Astrocyte (in vitro differentiated cells and primary cell): ENCODE measurements around the gene PFKFB1. TPM values are rescaled to one million over a fixed set of nuclear protein-coding genes. Genes with fewer than 3 reads are reported as not detected.

Experiments
- DNase-seq: peaks from one replicate; pipeline ENCODE4 v3.0.0-alpha.2; 2010; ENCODE audit warnings: low read depth
- FAIRE-seq: peaks from 2 replicates; lab custom pipeline; 2011; peaks lifted over from hg19 to GRCh38; lab: Jason Lieb, UNC
- H2AFZ ChIP-seq: 2 replicates; pipeline ENCODE4 v1.6.0; 2012; ENCODE audit warnings: low read depth, low read length, inconsistent platforms
- H3K27ac ChIP-seq: 2 replicates; pipeline ENCODE4 v1.5.1; 2011; ENCODE audit warnings: low read depth, low read length, inconsistent platforms
- H3K27me3 ChIP-seq: 2 replicates; pipeline ENCODE4 v1.6.0; 2011; ENCODE audit warnings: low read length, inconsistent platforms; ENCODE audit not compliant: insufficient read depth
- H3K36me3 ChIP-seq: 2 replicates; pipeline ENCODE4 v1.5.1; 2011; ENCODE audit warnings: low read length, inconsistent platforms; ENCODE audit not compliant: insufficient read depth
- H3K4me1 ChIP-seq: 2 replicates; pipeline ENCODE4 v1.5.1; 2011; ENCODE audit warnings: low read length, inconsistent platforms; ENCODE audit not compliant: insufficient read depth
- H3K4me2 ChIP-seq: 2 replicates; pipeline ENCODE4 v1.6.0; 2012; ENCODE audit warnings: low read length, inconsistent platforms
- H3K4me3 ChIP-seq: 2 replicates; pipeline ENCODE4 v1.5.1; 2011; ENCODE audit warnings: low read depth, mild to moderate bottlenecking, low read length, inconsistent platforms; ENCODE audit not compliant: insufficient read depth
- H3K79me2 ChIP-seq: 2 replicates; pipeline ENCODE4 v1.6.0; 2012; ENCODE audit warnings: mild to moderate bottlenecking, low read length, inconsistent platforms; ENCODE audit not compliant: insufficient read depth
- H3K9ac ChIP-seq: 2 replicates; pipeline ENCODE4 v1.6.0; 2012; ENCODE audit warnings: mild to moderate bottlenecking, low read length, inconsistent platforms
- H3K9me3 ChIP-seq: 2 replicates; pipeline ENCODE4 v1.5.1; 2012; ENCODE audit warnings: low read depth, mild to moderate bottlenecking, low read length, inconsistent platforms; ENCODE audit not compliant: insufficient read depth
- H4K20me1 ChIP-seq: 2 replicates; pipeline ENCODE4 v1.6.0; 2012; ENCODE audit warnings: low read length, inconsistent platforms; ENCODE audit not compliant: insufficient read depth
- H3K27ac Mint-ChIP-seq: one replicate; pipeline ENCODE4 v1.8.0; 2021; ENCODE audit warnings: mild to moderate bottlenecking, mixed read lengths; ENCODE audit not compliant: unreplicated experiment
- H3K27me3 Mint-ChIP-seq: one replicate; pipeline ENCODE4 v1.8.0; 2021; ENCODE audit warnings: low read depth, mixed read lengths; ENCODE audit not compliant: unreplicated experiment
- H3K36me3 Mint-ChIP-seq: one replicate; pipeline ENCODE4 v1.8.0; 2021; ENCODE audit warnings: low read depth, mixed read lengths; ENCODE audit not compliant: unreplicated experiment
- H3K4me1 Mint-ChIP-seq: one replicate; pipeline ENCODE4 v1.8.0; 2021; ENCODE audit warnings: low read depth, mixed read lengths; ENCODE audit not compliant: unreplicated experiment
- H3K4me3 Mint-ChIP-seq: one replicate; pipeline ENCODE4 v1.8.0; 2021; ENCODE audit warnings: mild to moderate bottlenecking, moderate library complexity, mixed read lengths; ENCODE audit not compliant: unreplicated experiment
- H3K9me3 Mint-ChIP-seq: one replicate; pipeline ENCODE4 v1.8.0; 2021; ENCODE audit warnings: mild to moderate bottlenecking, mixed read lengths; ENCODE audit not compliant: unreplicated experiment
- EZH2 ChIP-seq: IDR thresholded peaks from 2 replicates; pipeline ENCODE4 v1.6.1; 2012; ENCODE audit warnings: mild to moderate bottlenecking, low read length, inconsistent platforms; ENCODE audit not compliant: insufficient read depth
- total RNA-seq: library from RNA; stranded (reverse); gene quantifications from 2 replicates; pipeline ENCODE4 v1.2.1, GENCODE V29; 2021
- TF ChIP-seq, protein P1 (sequence below): IDR thresholded peaks from 2 replicates; pipeline ENCODE4 v1.5.1; 2011; ENCODE audit warnings: low read depth, mild to moderate bottlenecking, inconsistent platforms, low read length, moderate library complexity; ENCODE audit not compliant: insufficient read depth

PFKFB1 gene
- total RNA-seq, 1 donor from 2014 or later = 0.34 TPM

- Mint-ChIP-seq H3K27me3 (no peaks in the 10 kb centered on the region), H3K36me3 (no peaks in the 10 kb centered on the region), H3K27ac (no peak overlapping the region), H3K4me1 (peaks cover 6% of the 10 kb centered on the region), H3K4me3 (no peak overlapping the region), H3K9me3 (peaks cover 4% of the 10 kb centered on the region)
- H3K4me1 ChIP-seq = no peaks in the 10 kb centered on the region
- no peak overlapping the region for H2AFZ ChIP-seq
- H3K27me3 ChIP-seq = no peaks in the 10 kb centered on the region
- no peak overlapping the region for H3K4me2 ChIP-seq
- H3K9ac ChIP-seq = no peak overlapping the region
- FAIRE-seq = no peak
- no peak overlapping the region for H3K27ac ChIP-seq
- no peak for DNase-seq
- no peak overlapping the region for H3K4me3 ChIP-seq
- no peaks in the 10 kb centered on the region for H3K36me3 ChIP-seq
- no peak for TF ChIP-seq EZH2
- TF ChIP-seq, protein P1, sequence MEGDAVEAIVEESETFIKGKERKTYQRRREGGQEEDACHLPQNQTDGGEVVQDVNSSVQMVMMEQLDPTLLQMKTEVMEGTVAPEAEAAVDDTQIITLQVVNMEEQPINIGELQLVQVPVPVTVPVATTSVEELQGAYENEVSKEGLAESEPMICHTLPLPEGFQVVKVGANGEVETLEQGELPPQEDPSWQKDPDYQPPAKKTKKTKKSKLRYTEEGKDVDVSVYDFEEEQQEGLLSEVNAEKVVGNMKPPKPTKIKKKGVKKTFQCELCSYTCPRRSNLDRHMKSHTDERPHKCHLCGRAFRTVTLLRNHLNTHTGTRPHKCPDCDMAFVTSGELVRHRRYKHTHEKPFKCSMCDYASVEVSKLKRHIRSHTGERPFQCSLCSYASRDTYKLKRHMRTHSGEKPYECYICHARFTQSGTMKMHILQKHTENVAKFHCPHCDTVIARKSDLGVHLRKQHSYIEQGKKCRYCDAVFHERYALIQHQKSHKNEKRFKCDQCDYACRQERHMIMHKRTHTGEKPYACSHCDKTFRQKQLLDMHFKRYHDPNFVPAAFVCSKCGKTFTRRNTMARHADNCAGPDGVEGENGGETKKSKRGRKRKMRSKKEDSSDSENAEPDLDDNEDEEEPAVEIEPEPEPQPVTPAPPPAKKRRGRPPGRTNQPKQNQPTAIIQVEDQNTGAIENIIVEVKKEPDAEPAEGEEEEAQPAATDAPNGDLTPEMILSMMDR = no peak
- no peaks in the 10 kb centered on the region for H3K9me3 ChIP-seq
- no peaks in the 10 kb centered on the region for H4K20me1 ChIP-seq
- no peaks in the 10 kb centered on the region for H3K79me2 ChIP-seq
Measured at GRCh38 chrX:55026840-55027239, 32.9 kb upstream of the PFKFB1 start.

GRCh38 chrX:55026143-55026542, 32.2 kb upstream of the PFKFB1 start:
- H3K27ac Mint-ChIP-seq = no peak overlapping the region
- H3K4me3 Mint-ChIP-seq = no peak overlapping the region
- Histone ChIP-seq H3K9me3 (no peaks in the 10 kb centered on the region), H3K4me3 (no peak overlapping the region), H2AFZ (no peak overlapping the region), H3K36me3 (no peaks in the 10 kb centered on the region), H4K20me1 (no peaks in the 10 kb centered on the region), H3K27me3 (no peaks in the 10 kb centered on the region), H3K79me2 (no peaks in the 10 kb centered on the region), H3K27ac (no peak overlapping the region), H3K4me2 (no peak overlapping the region), H3K4me1 (no peaks in the 10 kb centered on the region), H3K9ac (no peak overlapping the region)
- peak; percentile 73 for FAIRE-seq
- DNase-seq = peak; percentile 2
- TF ChIP-seq EZH2 = no peak
- TF ChIP-seq, protein P1 = no peak
- peaks cover 6% of the 10 kb centered on the region for H3K4me1 Mint-ChIP-seq
- H3K36me3 Mint-ChIP-seq = no peaks in the 10 kb centered on the region
- H3K27me3 Mint-ChIP-seq = no peaks in the 10 kb centered on the region
- H3K9me3 Mint-ChIP-seq = peaks cover 4% of the 10 kb centered on the region

GRCh38 chrX:55014897-55015299, 20.9 kb upstream of the PFKFB1 start:
- Histone ChIP-seq H3K79me2 (no peaks in the 10 kb centered on the region), H4K20me1 (no peaks in the 10 kb centered on the region), H3K27me3 (no peaks in the 10 kb centered on the region), H3K4me2 (no peak overlapping the region), H3K4me1 (no peaks in the 10 kb centered on the region), H3K27ac (no peak overlapping the region), H3K9ac (no peak overlapping the region), H2AFZ (no peak overlapping the region), H3K36me3 (no peaks in the 10 kb centered on the region), H3K9me3 (no peaks in the 10 kb centered on the region), H3K4me3 (no peak overlapping the region)
- no peaks in the 10 kb centered on the region for H3K4me1 Mint-ChIP-seq
- H3K9me3 Mint-ChIP-seq = no peaks in the 10 kb centered on the region
- no peak overlapping the region for H3K27ac Mint-ChIP-seq
- no peaks in the 10 kb centered on the region for H3K36me3 Mint-ChIP-seq
- no peak for TF ChIP-seq EZH2
- TF ChIP-seq, protein P1 = no peak
- no peak overlapping the region for H3K4me3 Mint-ChIP-seq
- H3K27me3 Mint-ChIP-seq = no peaks in the 10 kb centered on the region
- DNase-seq = no peak
- FAIRE-seq = no peak
